ENCODE results near the gene RNF114. TPM values are rescaled to one million over a fixed set of nuclear protein-coding genes. Genes with fewer than 3 reads are reported as not detected.

RNF114 gene
- total and polyA plus RNA-seq, 10 of the 15 experiments (the other 5 are each of a cell fraction or from before 2014, with no cell fraction given): 28.0 to 82.3 (median 47.2) TPM

DNA sequence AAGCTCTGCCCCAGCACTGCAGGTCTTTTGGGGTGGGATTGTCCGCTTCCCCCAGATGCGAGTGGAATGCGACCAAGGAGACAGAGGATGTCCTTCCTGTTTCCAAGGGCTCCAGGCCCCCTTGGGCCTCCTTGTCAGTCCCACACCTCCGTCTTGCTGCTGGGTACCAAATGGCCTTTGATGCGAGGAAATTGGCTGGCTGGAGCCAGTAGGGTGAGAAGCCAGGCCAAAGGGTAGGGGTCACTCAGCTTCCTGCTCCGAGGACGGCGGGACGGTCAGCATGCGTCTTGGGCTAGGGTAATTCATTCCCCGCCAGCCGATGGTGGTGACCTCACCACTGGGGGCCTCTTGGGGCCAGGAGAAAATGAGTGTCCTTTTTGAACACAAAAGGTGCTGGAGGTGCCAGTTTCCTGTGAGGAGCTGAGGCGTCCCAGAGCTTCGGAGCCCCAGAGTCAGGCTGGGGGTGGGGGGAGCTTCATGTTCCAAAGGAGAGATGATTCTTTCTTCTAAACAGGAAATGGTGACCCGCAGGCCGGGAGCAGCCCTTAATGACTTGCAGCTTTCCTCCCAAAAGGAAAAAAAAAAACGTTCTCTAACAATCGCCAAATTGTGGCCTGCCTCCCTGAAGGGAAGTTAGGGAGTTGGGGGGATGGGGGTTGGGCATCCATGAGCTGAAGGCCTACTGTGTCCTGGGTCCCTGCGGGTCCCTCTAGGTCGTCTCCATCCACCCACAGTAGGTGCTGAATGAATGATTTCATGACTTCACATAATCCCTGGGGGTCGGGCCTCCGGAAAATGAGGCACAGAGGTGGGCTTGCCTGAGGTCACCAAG lies 53.3 kb downstream of the RNF114 start (continued):
- TF ChIP-seq HSF1 (IDR thresholded peaks at IDR 0.05; ENCODE audit: low read depth, low read length) (no peak), CREM (IDR thresholded peaks at IDR 0.05; ENCODE audit: low read depth) (no peak), KDM1A (IDR thresholded peaks at IDR 0.05; ENCODE audit: borderline replicate concordance) (no peak), NFYA (IDR thresholded peaks at IDR 0.05; ENCODE audit: borderline replicate concordance, low read depth, low read length) (no peak), NFIC (IDR thresholded peaks at IDR 0.05; ENCODE audit: low read depth, low read length) (no peak)

GRCh38 chr20:49990271-49990720 lies 54.1 kb downstream of the RNF114 start:
- POLR2A ChIA-PET: interaction anchor here (1.3 kb wide), 1 partner anchor 10 kb away, joined by 3 read pairs; no protein-coding TSS in a partner anchor
- no peak for TF ChIP-seq TCF12 (IDR thresholded peaks at IDR 0.05; ENCODE audit: low read depth, low read length)
- TF ChIP-seq ZBTB40 (IDR thresholded peaks at IDR 0.05; ENCODE audit: borderline replicate concordance): no peak
- TF ChIP-seq ZNF274 (IDR thresholded peaks at IDR 0.05; ENCODE audit: insufficient read depth, insufficient read length): no peak
- TF ChIP-seq ATF3 (IDR thresholded peaks at IDR 0.05; ENCODE audit: borderline replicate concordance, extremely low read depth, low read depth, low read length): no peak
- TF ChIP-seq, protein P1, sequence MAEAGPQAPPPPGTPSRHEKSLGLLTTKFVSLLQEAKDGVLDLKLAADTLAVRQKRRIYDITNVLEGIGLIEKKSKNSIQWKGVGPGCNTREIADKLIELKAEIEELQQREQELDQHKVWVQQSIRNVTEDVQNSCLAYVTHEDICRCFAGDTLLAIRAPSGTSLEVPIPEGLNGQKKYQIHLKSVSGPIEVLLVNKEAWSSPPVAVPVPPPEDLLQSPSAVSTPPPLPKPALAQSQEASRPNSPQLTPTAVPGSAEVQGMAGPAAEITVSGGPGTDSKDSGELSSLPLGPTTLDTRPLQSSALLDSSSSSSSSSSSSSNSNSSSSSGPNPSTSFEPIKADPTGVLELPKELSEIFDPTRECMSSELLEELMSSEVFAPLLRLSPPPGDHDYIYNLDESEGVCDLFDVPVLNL (IDR thresholded peaks at IDR 0.05; ENCODE audit: low read depth, low read length): no peak
- no peak for TF ChIP-seq GATAD2B (conservative IDR thresholded peaks at IDR 0.05; ENCODE audit: low read depth)

More at GRCh38 chr20:49990271-49990720, 54.1 kb downstream of the RNF114 start:
- intact Hi-C loops (cut with micrococcal nuclease; ENCODE audit: unreplicated experiment): no loop called here
- H3K4me3 ChIP-seq: no peak overlapping the region
- no peaks in the 10 kb centered on the region for H3K36me3 ChIP-seq (ENCODE audit: control insufficient read depth in 2 of 2, insufficient read depth in 2 of 2, low read length in 1 of 2)
- ChIA-PET CTCF (no interaction called here), RAD21 (ENCODE audit: unreplicated experiment) (interaction anchor here (1.8 kb wide), 1 partner anchor 79 kb away, joined by 4 read pairs; no protein-coding TSS in a partner anchor), SMC1A (ENCODE audit: uncharacterized antibody, unreplicated experiment) (no interaction called here)
- H3K4me2 ChIP-seq (ENCODE audit: control insufficient read depth, insufficient read depth): no peak overlapping the region
- peaks cover 2% of the 10 kb centered on the region; the same call in 1 of the 2 replicates for H3K4me1 ChIP-seq (ENCODE audit: control insufficient read depth, insufficient read depth, low read length)
- H3K79me2 ChIP-seq (ENCODE audit: control insufficient read depth, insufficient read depth, low read length): no peaks in the 10 kb centered on the region
- DNase-seq (ENCODE audit: low read depth, low spot score) (no peak), FAIRE-seq (no peak), ATAC-seq (no peak)
- no peak overlapping the region for H3K9ac ChIP-seq (ENCODE audit: control insufficient read depth, insufficient read depth, low read length)
- no TSS peak for BruUV-seq (replicated peaks)
- H3K27ac ChIP-seq (ENCODE audit: control insufficient read depth, insufficient read depth): no peak overlapping the region
- H3K27me3 ChIP-seq (replicated peaks in 1 of 2; ENCODE audit: control insufficient read depth in 2 of 2, insufficient read depth in 2 of 2, low read length in 1 of 2): no peaks in the 10 kb centered on the region
- no peaks in the 10 kb centered on the region for H4K20me1 ChIP-seq (ENCODE audit: control insufficient read depth, insufficient read depth)
- 58% methylated on average over 9 of the region's 9 CpGs for WGBS (ENCODE audit: insufficient coverage, insufficient replicate concordance, low lambda C conversion rate, missing lambda C conversion rate)
- H2AFZ ChIP-seq (ENCODE audit: control insufficient read depth, low read depth, low read length): no peak overlapping the region
- in situ Hi-C loops (cut with MboI): no loop called here
- H3K9me3 ChIP-seq (replicated peaks; ENCODE audit: control insufficient read depth, insufficient read depth, low read length): no peaks in the 10 kb centered on the region

Data from GM12878 (cell line).